GM21717 (cell line): ENCODE results near the gene ZAR1.
"Not testable (repeated sequence)": the region's sequence is repeated elsewhere in the genome, so short reads cannot be mapped to it uniquely, and the experiment has no call there.

Source experiments
- ATAC-seq: cut with Tn5 transposase; IDR thresholded peaks from one replicate; pipeline ENCODE4 v1.9.1; 2021; ENCODE audit warnings: mild to moderate bottlenecking, moderate library complexity; ENCODE audit not compliant: unreplicated experiment

ZAR1 gene

GRCh38 chr4:48490012-48490679 is at the start of gene ZAR1:
TSS of gene ZAR1 (plus strand) at chr4:48490252. CDS start at chr4:48490292, 40 bp downstream.
- no peak for ATAC-seq

- not testable (repeated sequence) for ATAC-seq
These were observed 49.1 kb upstream of the ZAR1 start for GRCh38 chr4:48440914-48441313.

GRCh38 chr4:48445704-48446103 is 44.3 kb upstream of the ZAR1 start:
- no peak for ATAC-seq

- ATAC-seq = no peak
These were observed 43.4 kb upstream of the ZAR1 start for GRCh38 chr4:48446642-48447041.

- no peak for ATAC-seq
These were observed 40.9 kb upstream of the ZAR1 start for GRCh38 chr4:48449151-48449550.

- ATAC-seq = no peak
These were observed 39.3 kb upstream of the ZAR1 start for GRCh38 chr4:48450740-48451139.

- ATAC-seq = not testable (repeated sequence)
These were observed 38.4 kb upstream of the ZAR1 start for GRCh38 chr4:48451656-48452055.

- ATAC-seq = no peak
These were observed 35.5 kb upstream of the ZAR1 start for GRCh38 chr4:48454591-48454990.

GRCh38 chr4:48461000-48461399 is 29.1 kb upstream of the ZAR1 start:
- no peak for ATAC-seq

GRCh38 chr4:48462363-48462762 is 27.7 kb upstream of the ZAR1 start:
- ATAC-seq = no peak

GRCh38 chr4:48467442-48467841 is 22.6 kb upstream of the ZAR1 start:
- no peak for ATAC-seq

GRCh38 chr4:48467891-48468290 is 22.2 kb upstream of the ZAR1 start:
- ATAC-seq = no peak

GRCh38 chr4:48470137-48470536 is 19.9 kb upstream of the ZAR1 start:
- ATAC-seq = no peak

- no peak for ATAC-seq
These were observed 19.5 kb upstream of the ZAR1 start for GRCh38 chr4:48470570-48470969.

- no peak for ATAC-seq
These were observed 17.3 kb upstream of the ZAR1 start for GRCh38 chr4:48472794-48473193.

- ATAC-seq = no peak
These were observed 14.3 kb upstream of the ZAR1 start for GRCh38 chr4:48475770-48476169.

GRCh38 chr4:48478273-48478672 is 11.8 kb upstream of the ZAR1 start:
- no peak for ATAC-seq

- ATAC-seq = no peak
These were observed 8.5 kb upstream of the ZAR1 start for GRCh38 chr4:48481581-48481980.

- no peak for ATAC-seq
These were observed 6.9 kb upstream of the ZAR1 start, which contains the start of gene SLC10A4 for GRCh38 chr4:48483006-48483776. TSS of gene SLC10A4 (plus strand) at chr4:48483343. CDS start at chr4:48483562, 219 bp downstream.

- ATAC-seq = no peak
These were observed 6.1 kb upstream of the ZAR1 start for GRCh38 chr4:48483777-48484493.

GRCh38 chr4:48484494-48485168 is 5.4 kb upstream of the ZAR1 start:
- no peak for ATAC-seq
